ENCODE measurements around the gene PRDM5.

DNA sequence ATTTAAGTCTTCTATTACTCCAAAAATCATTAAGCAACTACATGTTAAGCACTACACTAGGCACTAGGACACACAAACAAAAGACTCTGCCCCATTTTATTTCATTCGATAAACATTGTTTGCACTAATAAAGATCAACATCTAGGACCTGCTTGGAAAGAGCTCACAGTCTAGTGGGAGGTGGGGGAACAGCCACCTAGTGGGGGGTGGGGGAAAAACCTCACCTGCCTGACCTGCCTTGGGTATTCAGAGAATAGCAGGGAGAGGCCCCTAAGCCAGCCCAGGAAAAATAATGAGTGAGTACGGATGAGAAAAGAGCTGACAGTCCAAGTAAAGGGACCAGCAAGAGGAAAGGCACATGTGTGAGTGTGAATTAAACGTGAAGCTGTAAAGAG is 52.2 kb downstream of the PRDM5 start:
- TF ChIP-seq CTCF (IDR thresholded peaks at IDR 0.05; ENCODE audit: insufficient read depth, low read depth, low read length) (no peak), EZH2 (IDR thresholded peaks at IDR 0.05; ENCODE audit: insufficient read depth, low read length) (no peak)
